Fibroblast of skin of left biceps (primary cell): ENCODE results near the gene RAB8A.
"Not testable (repeated sequence)": the region's sequence is repeated elsewhere in the genome, so short reads cannot be mapped to it uniquely, and the experiment has no call there.

ENCODE experiments used
- DNase-seq, 2 experiments: peaks; one replicate each; pipeline ENCODE4 v3.0.0-alpha.2; 2013; ENCODE audit warnings: low read depth in 2 of 2

Gene RAB8A

DNA sequence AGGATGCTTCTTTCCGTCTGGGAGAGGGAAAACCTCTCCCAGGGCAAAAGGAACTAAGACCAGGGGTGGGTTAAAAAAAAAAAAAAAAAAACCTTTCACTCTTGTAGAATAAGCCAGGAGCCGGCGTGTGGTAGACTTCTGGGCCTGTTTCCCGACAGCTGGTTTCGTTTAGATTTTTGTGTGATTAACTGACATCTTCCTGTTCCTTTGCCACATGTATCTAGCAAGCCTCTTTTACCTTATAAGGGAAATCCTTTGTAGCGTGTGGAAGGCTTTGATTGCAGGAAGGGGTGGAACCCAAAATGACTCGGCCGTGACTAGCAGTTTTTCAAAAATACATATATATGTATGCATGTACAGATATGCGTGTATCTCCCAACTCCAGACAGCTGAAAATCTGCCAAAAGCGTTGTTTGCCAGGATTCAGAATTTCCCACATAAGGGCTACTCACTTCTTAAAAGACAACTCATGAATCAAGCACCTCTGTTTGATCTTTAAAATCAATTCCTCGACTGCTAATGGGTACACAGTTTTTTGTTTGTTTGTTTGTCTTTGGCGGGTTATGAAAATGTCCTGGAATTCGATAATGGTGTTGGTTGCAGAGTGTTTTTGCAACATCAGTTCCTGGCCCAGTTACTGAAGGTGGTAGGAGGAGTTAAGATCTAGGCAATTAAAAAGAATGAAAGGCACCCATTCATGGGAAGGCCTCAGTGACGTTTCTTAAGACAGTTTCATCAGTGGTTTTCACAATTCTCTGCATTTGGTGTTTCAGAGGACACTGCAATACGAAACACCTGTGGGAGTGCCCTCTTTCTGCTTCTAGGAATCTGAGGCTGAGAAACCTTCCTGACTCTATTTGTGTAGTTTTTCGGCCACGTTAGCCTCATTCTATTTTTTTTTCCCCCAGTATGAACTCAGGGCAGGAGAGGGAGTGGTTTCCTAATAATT, 32.7 kb upstream of the RAB8A start:
- peak; percentile 98 to 99 for DNase-seq

DNA sequence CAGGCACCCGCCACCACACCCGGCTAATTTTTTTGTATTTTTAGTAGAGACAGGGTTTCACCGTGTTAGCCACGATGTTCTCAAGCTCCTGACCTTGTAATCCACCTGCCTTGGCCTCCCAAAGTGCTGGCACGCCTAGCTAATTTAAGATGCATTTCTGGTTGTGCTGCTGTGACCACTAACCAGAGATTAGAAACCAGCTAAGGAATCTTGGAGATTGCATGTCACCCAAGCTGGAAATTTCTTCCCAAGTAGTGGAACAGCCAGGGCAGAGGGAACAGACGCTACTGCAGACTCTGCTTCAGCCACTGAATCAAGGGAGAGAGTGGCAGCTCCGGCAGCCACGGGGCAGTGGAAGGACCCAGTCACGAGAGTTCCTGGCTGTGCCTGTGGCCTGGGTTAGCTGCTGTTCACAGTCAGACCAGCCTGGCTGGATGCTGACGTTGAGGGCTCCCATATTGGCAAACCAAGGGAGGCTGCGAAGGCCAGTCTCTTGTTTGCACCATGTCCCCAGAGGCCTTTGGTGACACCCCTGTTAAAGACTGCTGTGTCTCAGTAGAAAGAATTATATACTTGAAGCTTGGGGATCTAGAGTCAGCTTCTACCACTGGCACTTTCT, 27.5 kb upstream of the RAB8A start:
- DNase-seq, result no peak

GRCh38 chr19:16085115-16085514, 26.6 kb upstream of the RAB8A start:
- no peak for DNase-seq

DNA sequence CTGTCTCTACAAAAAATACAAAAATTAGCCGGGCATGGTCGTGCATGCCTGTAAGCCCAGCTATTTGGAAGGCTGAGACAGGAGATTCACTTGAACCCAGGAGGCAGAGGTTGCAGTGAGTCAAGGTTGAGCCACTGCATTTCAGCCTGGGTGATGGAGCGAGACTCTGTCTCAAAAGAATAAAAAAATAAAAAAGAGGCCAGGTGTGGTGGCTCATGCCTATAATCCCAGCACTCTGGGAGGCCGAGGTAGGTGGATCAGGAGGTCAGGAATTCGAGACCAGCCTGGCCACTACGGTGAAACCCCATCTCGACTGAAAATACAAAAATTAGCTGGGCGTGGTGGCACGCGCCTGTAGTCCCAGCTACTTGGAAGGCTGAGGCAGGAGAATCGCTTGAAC, 24.3 kb upstream of the RAB8A start:
- DNase-seq, result not testable (repeated sequence)

DNA sequence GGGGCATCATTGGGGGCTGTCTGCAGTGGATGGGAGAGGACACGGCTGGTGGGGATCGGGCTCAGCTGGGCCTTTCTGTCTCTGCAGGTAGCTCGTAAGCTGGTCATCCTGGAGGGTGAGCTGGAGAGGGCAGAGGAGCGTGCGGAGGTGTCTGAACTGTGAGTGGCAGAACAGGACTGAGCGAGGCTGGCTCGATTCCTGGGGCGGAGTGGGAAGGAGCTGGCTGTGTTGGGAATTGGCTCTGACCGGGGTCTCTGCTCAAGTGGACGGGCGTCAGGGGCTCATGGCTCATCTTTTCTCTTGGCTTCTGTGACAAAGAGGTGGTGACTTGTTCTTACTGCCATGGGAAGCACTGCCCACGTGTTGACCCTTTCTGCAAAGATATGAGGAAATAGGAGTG, 23.7 kb upstream of the RAB8A start:
- DNase-seq, result no peak

DNA sequence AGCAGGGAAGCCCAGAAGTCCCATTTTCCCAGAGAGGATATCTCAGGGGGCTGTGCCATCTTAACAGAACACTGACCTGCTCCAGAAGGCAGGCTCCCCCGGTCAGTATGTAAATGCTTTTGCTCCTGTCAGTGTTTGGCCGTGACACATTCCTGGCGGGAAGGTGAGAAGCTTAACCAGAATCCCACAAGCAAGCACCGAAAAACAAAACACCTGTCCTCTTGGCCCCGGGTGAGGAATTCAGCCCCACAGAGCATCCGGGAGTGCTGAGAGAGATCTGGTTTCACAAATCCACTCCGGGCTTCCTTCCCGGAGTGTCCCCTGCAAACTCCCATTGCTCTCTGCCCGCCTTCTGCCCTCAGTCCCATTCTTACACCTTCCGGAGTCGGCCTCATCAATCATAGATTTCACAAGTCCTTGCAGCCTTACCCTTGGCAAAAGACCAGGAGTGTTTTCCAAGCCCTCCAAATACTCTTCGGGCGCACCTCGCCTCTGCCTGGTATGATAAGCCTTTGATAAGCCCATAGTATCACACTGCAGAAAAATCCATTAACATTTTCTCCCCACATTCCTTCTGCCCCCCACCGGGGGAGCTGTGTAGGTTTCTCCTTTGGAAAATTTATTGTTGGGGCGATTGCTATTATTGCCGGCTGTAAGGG, 23.2 kb upstream of the RAB8A start:
- no peak for DNase-seq

DNA sequence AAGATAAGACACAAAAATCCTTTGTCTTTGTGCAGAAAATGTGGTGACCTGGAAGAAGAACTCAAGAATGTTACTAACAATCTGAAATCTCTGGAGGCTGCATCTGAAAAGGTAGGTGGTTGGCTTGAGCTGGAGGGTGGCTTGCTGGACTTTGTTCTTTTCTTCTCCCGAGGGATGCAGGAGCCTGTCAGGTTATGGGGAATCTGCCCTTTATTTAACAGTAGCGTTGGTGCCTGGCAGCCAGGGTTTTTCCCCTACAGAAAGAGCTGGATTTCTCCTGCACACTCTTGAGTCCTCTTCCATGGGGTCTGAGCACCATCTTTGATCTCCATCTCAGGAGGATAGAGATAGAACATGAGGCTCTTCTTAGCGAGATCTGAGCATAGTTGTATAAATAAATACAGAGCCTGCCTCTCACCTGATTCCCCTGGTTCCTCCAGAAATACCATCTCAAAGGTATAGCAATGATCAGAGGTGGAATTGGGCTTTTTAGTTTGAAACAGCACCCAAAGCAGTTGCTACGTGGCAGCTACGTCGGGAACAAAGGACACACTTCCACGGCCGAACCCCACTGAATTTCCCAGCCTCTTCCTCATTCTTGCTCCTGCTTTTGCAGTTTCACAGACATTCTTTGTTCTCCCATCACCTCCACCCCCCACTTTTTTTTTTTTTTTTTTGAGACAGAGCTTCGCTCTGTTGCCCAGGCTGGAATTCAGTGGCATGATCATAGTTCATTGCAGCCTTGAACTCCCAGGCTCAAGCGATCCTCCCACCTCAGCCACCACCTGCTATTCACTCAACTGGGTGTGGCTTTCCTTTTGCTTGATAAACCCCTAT, 22.5 kb upstream of the RAB8A start:
- no peak for DNase-seq

DNA sequence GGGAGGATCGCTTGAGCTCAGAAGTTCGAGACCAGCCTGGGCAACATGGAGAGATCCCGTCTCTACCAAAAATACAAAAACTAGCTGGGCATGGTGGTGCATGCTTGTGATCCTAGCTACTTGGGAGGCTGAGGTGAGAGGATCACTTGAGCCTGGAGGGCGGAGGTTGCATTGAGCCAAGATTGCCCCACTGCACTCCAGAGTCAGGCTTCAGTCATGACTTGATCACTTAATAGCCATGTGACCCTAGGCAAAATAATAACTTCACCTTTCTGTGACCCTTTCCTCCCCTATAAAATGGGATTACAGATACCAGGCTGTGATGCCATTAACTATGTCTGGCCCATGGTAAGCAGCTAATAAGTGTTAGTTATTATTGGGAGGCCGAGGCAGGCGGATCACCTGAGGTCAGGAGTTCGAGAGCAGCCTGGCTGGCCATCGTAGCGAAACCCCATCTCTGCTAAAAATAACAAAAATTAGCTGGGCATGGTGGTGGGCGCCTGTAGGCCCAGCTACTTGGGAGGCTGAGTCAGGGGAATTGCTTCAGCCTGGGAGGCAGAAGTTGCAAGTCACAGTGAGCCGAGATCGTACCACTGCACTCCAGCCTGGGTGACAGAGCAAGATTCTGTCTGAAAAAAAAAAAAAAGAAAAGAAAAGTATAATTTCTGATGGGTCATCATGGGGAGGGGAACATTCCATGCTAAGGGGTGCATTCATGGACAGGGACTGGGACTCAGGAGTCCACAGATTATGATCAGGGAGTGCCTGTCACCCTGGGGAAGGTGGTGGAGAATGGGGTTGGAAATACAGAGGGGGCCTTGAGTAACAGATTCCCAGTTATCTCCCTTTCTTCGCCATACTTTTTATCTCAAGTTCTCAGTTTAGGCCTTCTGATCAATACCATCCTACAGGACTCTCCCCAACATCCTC, 19.9 kb upstream of the RAB8A start:
- DNase-seq, result no peak

DNA sequence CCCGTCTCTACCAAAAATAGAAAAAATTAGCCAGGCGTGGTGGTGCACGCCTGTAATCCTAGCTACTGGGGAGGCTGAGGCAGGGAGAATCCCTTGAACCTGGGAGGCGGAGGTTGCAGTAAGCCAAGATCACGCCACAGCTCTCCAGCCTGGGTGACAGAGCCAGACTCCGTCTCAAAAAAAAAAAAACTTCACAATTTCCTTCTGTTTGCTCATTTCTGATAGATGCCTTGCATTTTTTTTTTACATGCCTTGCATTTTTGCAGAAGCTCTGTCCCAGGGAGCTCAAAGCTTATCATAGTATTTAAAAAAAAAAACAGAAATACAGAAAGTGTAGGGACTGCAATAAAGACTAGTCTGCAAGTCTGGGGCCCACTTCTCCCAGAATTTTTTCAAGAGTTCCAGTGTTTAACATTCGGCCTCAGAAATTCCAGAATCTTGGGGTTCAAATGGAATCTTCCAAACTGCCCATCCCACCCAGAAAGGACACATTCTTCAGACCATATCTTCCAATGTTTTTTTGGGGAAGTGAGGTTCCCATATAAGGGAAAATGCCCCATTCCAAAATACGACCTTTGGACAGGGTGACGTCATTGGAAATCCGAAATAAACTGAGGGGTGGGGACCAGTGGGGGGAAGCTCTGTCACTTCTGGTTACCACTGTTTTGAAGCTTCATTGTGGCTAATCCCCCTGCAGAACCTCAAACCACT, 17.2 kb upstream of the RAB8A start:
- no peak for DNase-seq

- DNase-seq, result no peak
Observed at GRCh38 chr19:16095071-16095571, 16.6 kb upstream of the RAB8A start.

DNA sequence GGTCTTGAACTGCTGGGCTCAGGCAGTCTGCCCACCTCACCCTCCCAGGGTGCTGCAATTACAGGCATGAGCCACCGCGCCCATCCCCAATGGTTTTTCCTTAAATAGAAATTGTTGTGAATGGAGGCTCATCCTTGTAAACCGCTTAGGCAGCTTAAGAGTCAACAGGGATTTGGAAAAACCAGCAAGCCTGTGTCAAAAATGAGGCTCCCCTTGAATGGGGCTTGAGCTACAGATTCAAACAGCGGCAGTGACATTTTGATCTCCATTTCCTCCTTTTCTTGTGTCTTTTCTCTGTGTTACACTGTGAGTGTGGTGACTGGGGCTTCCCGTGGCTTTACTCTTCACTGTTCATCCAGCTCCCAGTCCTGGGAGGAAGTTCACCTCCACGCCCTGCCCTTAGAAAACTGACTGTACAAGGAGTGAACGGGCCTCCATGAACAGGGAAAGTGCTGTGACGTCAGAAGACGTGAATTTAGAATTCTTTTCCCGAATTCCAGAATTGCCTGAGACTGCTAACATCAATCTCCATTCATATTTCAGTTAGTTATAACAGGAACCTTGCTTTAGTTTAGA, 15.3 kb upstream of the RAB8A start:
- DNase-seq, result no peak

DNA sequence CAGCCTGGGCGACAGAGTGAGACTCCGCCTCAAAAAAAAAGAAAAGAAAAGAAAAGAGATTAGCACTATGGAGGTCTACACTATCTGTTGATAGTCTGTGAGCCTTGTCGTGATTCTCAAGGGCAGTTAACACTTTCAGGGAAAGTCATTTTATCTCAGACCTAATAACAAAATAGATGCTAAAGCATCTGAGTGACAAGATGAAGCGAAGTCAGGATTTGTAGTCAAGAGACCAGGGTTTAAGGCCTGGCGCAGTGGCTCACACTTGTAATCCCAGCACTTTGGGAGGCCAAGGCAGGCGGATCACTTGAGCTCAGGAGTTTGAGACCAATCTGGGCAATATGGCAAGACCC, 13.3 kb upstream of the RAB8A start:
- DNase-seq, result no peak

- DNase-seq, result no peak
Observed at GRCh38 chr19:16098821-16099220, 12.9 kb upstream of the RAB8A start.

DNA sequence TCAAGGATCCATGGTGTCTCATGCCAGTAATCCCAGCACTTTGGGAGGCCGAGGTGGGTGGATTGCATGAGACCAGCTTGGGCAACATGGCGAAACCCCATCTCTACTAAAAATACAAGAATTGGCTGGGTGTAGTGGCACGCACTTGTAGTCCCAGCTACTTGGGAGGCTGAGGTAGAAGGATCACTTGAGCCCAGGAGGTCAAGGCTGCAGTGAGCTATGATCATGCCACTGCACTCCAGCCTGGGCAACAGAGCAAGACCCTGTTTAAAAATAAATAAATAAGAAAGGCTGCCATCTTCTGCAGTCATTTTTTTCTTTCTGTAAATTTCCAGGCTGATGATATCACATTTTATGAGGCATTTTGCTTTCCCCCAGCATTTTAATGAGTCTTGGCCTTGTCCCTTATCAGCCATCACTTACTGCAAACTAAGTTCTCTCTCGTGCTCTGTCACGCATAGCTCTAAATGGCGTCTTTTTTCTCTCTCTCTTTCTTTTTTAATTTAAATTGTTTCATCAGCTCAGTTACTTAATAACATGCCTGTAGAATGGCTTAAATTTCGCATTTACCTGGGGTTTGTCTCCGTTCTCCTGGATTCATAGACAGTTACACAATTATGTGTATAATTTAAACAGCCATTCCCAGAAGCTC, 12.2 kb upstream of the RAB8A start:
- DNase-seq, result not testable (repeated sequence)

- DNase-seq, result no peak
Observed at GRCh38 chr19:16100524-16100923, 11.2 kb upstream of the RAB8A start.

GRCh38 chr19:16104722-16105121, 7.0 kb upstream of the RAB8A start:
- DNase-seq, result no peak

- DNase-seq, result no peak
Observed at GRCh38 chr19:16106121-16106520, 5.6 kb upstream of the RAB8A start.

DNA sequence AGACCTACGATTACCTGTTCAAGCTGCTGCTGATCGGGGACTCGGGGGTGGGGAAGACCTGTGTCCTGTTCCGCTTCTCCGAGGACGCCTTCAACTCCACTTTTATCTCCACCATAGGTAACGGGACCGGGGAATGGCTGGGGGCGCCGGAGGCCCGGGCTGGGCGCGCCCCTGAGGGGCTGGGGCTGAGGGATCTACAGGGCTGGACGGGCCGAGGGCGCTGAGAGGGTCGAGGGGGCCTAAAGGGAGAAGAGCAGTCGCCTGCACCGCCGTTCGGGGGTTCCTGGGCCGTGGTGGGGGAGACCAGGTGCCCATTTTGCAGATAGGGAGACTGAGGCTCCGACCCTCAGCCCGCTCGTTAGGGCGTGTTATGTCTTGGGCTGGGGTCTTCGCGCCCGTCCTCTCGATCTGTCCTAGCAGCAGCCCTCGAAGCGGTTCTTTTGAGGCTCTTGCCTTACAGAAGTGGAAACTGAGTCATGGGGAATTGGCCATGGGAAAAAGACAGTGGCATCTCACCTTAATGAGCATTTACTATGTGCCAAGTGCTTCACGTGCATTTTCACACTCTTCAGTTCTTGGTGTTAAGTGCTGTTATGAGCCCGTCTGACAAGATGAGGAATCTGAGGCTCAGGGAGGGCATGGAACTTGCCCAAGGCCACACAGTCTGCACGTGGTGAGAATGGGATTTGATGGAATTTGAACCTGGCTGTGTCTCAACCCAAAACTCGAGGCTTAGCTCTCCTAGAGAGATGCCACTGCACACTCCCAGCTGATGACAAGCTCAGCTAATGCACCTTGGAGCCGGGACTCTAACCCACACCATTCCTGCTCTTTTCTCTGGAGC, 442 bp downstream of the RAB8A start:
- no peak for DNase-seq
